ENCODE measurements around the gene MEX3C. TPM values are rescaled to one million over a fixed set of nuclear protein-coding genes. Genes with fewer than 3 reads are reported as not detected.

Gene MEX3C
- total and polyA plus RNA-seq, 2 of the 4 experiments (the other 2 are of a cell fraction), result 26.0 to 50.9 TPM

- H4K5ac ChIP-seq (ENCODE audit: low read depth, low read length), result no peak overlapping the region
- no peak overlapping the region for H2AFZ ChIP-seq (replicated peaks; ENCODE audit: low read length, poor library complexity)
- H3K9ac ChIP-seq (ENCODE audit: low read depth, low read length), result no peak overlapping the region
- H2AK9ac ChIP-seq (replicated peaks; ENCODE audit: low read depth, low read length, poor library complexity), result no peak overlapping the region
- no peak overlapping the region for H3K18ac ChIP-seq (ENCODE audit: low read depth, low read length)
- no peaks in the 10 kb centered on the region for H3K36me3 ChIP-seq (ENCODE audit: control insufficient read depth, insufficient read depth, low read length)
- H3K4me1 ChIP-seq (ENCODE audit: control insufficient read depth, insufficient read depth, low read length), result peaks cover 7% of the 10 kb centered on the region
- dilution Hi-C loops (cut with HindIII; ENCODE audit: low sequenced_read_pairs, unreplicated experiment), result no loop called here
- ChIA-PET POLR2A (ENCODE audit: unreplicated experiment) (no interaction called here), CTCF (interaction anchor here (0.5 to 0.9 kb wide), 2 partner anchors 14 to 43 kb away, joined by 3 read pairs; no protein-coding TSS in a partner anchor)
- peak overlapping the region; percentile 56 for H3K4me2 ChIP-seq (ENCODE audit: low read depth, low read length)
- no peak overlapping the region for H3K56ac ChIP-seq (ENCODE audit: extremely low read depth, insufficient read depth, low read length)
- no peak overlapping the region for H3K14ac ChIP-seq (replicated peaks; ENCODE audit: low read depth, low read length)
- in situ Hi-C loops (cut with MboI; ENCODE audit: low sequenced_read_pairs), result no loop called here
- DNase-seq, result no peak
- H4K91ac ChIP-seq (ENCODE audit: insufficient read depth, low read depth, low read length), result no peak overlapping the region
- no peak overlapping the region for H3K4me3 ChIP-seq (ENCODE audit: insufficient read depth, low read depth, low read length)
- H2BK5ac ChIP-seq (ENCODE audit: low read depth, low read length, poor library complexity, severe bottlenecking), result no peak overlapping the region
- intact Hi-C loops (cut with micrococcal nuclease), result loop anchor here (10.0 kb wide), 1 partner anchor 228 kb away; the partner anchor contains the start of gene ELAC1
- H3K79me1 ChIP-seq (ENCODE audit: low read depth in 1 of 2, low read length in 2 of 2), result peaks cover 0 to 40% of the 10 kb centered on the region in 2 experiments; a peak in 2 of 4 replicates
- no peak overlapping the region for H2BK120ac ChIP-seq (ENCODE audit: low read depth, low read length)
- H3K9me3 ChIP-seq (ENCODE audit: control insufficient read depth, insufficient read depth, low read length), result no peaks in the 10 kb centered on the region
- no peak overlapping the region for H3K4ac ChIP-seq (ENCODE audit: low read depth, low read length)
- no peak for ATAC-seq (ENCODE audit: low read depth)
- no peak overlapping the region for H3K27ac ChIP-seq (ENCODE audit: insufficient read depth, low read length)
- TF ChIP-seq SMC3 (IDR thresholded peaks at IDR 0.05; ENCODE audit: low read depth, low read length) (no peak), ELK1 (IDR thresholded peaks at IDR 0.05; ENCODE audit: borderline replicate concordance, low read depth, low read length) (no peak), MAZ (IDR thresholded peaks at IDR 0.05; ENCODE audit: borderline replicate concordance, low read depth, low read length) (no peak), FOS (IDR thresholded peaks at IDR 0.05; ENCODE audit: low read depth, low read length) (no peak), MXI1 (IDR thresholded peaks at IDR 0.05; ENCODE audit: borderline replicate concordance, low read depth, low read length) (no peak), RCOR1 (IDR thresholded peaks at IDR 0.05; ENCODE audit: insufficient replicate concordance, low read length) (no peak), CTCF (conservative IDR thresholded peaks at IDR 0.05; ENCODE audit: low read depth, low read length) (no peak), NFE2L2 (IDR thresholded peaks at IDR 0.05; ENCODE audit: low read depth, low read length) (no peak), MAFK (IDR thresholded peaks at IDR 0.05; ENCODE audit: low read depth, low read length) (no peak), RFX5 (IDR thresholded peaks at IDR 0.05; ENCODE audit: low read depth, low read length) (no peak), POLR2A (IDR thresholded peaks at IDR 0.05; ENCODE audit: low read depth, low read length) (no peak), RAD21 (IDR thresholded peaks at IDR 0.05; ENCODE audit: low read length) (no peak), CHD1 (IDR thresholded peaks at IDR 0.05; ENCODE audit: low read depth, low read length) (no peak), CEBPB (IDR thresholded peaks at IDR 0.05; ENCODE audit: low read depth, low read length) (no peak), BHLHE40 (IDR thresholded peaks at IDR 0.05; ENCODE audit: low read depth, low read length) (no peak)
- TF ChIP-seq, protein P1, sequence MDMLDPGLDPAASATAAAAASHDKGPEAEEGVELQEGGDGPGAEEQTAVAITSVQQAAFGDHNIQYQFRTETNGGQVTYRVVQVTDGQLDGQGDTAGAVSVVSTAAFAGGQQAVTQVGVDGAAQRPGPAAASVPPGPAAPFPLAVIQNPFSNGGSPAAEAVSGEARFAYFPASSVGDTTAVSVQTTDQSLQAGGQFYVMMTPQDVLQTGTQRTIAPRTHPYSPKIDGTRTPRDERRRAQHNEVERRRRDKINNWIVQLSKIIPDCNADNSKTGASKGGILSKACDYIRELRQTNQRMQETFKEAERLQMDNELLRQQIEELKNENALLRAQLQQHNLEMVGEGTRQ (IDR thresholded peaks at IDR 0.05; ENCODE audit: low read depth, low read length), result no peak
- peaks cover 68% of the 10 kb centered on the region for H4K20me1 ChIP-seq (ENCODE audit: insufficient read depth, low read length)
- H2BK15ac ChIP-seq (ENCODE audit: low read depth, low read length), result no peak overlapping the region
- no peak overlapping the region for H2BK20ac ChIP-seq (ENCODE audit: low read depth, low read length)
- no peak overlapping the region for H4K8ac ChIP-seq (ENCODE audit: low read depth in 2 of 2, low read length in 2 of 2)
- no peaks in the 10 kb centered on the region for H3K27me3 ChIP-seq (ENCODE audit: control insufficient read depth, insufficient read depth, low read length)
- peaks cover 5% of the 10 kb centered on the region for H3K9me1 ChIP-seq (ENCODE audit: insufficient read depth, low read length)
- BruUV-seq (replicated peaks), result no TSS peak
- H2AK5ac ChIP-seq (ENCODE audit: low read depth, low read length), result no peak overlapping the region
- H3K23ac ChIP-seq (ENCODE audit: low read depth, low read length), result peak overlapping the region; percentile 58; the same call in 1 of the 2 replicates
- WGBS, 2 experiments (ENCODE audit: extremely low coverage in 2 of 2, insufficient read length in 1 of 2), result no CpG with 5 or more reads among the region's 3 CpGs
Measured at GRCh38 chr18:51192696-51193095, 4.8 kb downstream of the MEX3C start.
